ENCODE data around the gene LIMCH1. TPM values are rescaled to one million over a fixed set of nuclear protein-coding genes. Genes with fewer than 3 reads are reported as not detected.

The LIMCH1 gene
- total and polyA plus RNA-seq, 2 of the 8 experiments (the other 6 are each of a cell fraction or from before 2014, with no cell fraction given) = 2.7 to 3.0 TPM

DNA sequence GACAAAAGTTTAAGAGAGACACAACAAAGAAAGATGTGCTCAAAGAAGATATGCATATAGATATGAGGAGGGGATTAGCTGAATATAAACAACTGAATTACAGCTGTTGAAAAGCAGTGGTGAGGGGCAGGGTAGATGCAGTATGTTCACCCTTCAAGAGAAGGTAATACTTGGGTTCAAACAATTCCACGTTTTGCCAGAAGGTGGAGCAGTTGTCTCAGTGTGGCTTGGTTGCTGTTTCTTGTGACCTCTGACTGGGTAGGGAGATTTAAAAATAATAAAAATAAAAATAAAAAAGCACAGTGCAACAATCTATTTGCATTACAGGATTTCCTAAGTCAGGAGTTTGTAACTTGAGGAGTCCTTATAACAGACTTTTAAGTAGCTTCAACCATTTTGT is 187.3 kb downstream of the LIMCH1 start (continued):
- TF ChIP-seq, protein P1, sequence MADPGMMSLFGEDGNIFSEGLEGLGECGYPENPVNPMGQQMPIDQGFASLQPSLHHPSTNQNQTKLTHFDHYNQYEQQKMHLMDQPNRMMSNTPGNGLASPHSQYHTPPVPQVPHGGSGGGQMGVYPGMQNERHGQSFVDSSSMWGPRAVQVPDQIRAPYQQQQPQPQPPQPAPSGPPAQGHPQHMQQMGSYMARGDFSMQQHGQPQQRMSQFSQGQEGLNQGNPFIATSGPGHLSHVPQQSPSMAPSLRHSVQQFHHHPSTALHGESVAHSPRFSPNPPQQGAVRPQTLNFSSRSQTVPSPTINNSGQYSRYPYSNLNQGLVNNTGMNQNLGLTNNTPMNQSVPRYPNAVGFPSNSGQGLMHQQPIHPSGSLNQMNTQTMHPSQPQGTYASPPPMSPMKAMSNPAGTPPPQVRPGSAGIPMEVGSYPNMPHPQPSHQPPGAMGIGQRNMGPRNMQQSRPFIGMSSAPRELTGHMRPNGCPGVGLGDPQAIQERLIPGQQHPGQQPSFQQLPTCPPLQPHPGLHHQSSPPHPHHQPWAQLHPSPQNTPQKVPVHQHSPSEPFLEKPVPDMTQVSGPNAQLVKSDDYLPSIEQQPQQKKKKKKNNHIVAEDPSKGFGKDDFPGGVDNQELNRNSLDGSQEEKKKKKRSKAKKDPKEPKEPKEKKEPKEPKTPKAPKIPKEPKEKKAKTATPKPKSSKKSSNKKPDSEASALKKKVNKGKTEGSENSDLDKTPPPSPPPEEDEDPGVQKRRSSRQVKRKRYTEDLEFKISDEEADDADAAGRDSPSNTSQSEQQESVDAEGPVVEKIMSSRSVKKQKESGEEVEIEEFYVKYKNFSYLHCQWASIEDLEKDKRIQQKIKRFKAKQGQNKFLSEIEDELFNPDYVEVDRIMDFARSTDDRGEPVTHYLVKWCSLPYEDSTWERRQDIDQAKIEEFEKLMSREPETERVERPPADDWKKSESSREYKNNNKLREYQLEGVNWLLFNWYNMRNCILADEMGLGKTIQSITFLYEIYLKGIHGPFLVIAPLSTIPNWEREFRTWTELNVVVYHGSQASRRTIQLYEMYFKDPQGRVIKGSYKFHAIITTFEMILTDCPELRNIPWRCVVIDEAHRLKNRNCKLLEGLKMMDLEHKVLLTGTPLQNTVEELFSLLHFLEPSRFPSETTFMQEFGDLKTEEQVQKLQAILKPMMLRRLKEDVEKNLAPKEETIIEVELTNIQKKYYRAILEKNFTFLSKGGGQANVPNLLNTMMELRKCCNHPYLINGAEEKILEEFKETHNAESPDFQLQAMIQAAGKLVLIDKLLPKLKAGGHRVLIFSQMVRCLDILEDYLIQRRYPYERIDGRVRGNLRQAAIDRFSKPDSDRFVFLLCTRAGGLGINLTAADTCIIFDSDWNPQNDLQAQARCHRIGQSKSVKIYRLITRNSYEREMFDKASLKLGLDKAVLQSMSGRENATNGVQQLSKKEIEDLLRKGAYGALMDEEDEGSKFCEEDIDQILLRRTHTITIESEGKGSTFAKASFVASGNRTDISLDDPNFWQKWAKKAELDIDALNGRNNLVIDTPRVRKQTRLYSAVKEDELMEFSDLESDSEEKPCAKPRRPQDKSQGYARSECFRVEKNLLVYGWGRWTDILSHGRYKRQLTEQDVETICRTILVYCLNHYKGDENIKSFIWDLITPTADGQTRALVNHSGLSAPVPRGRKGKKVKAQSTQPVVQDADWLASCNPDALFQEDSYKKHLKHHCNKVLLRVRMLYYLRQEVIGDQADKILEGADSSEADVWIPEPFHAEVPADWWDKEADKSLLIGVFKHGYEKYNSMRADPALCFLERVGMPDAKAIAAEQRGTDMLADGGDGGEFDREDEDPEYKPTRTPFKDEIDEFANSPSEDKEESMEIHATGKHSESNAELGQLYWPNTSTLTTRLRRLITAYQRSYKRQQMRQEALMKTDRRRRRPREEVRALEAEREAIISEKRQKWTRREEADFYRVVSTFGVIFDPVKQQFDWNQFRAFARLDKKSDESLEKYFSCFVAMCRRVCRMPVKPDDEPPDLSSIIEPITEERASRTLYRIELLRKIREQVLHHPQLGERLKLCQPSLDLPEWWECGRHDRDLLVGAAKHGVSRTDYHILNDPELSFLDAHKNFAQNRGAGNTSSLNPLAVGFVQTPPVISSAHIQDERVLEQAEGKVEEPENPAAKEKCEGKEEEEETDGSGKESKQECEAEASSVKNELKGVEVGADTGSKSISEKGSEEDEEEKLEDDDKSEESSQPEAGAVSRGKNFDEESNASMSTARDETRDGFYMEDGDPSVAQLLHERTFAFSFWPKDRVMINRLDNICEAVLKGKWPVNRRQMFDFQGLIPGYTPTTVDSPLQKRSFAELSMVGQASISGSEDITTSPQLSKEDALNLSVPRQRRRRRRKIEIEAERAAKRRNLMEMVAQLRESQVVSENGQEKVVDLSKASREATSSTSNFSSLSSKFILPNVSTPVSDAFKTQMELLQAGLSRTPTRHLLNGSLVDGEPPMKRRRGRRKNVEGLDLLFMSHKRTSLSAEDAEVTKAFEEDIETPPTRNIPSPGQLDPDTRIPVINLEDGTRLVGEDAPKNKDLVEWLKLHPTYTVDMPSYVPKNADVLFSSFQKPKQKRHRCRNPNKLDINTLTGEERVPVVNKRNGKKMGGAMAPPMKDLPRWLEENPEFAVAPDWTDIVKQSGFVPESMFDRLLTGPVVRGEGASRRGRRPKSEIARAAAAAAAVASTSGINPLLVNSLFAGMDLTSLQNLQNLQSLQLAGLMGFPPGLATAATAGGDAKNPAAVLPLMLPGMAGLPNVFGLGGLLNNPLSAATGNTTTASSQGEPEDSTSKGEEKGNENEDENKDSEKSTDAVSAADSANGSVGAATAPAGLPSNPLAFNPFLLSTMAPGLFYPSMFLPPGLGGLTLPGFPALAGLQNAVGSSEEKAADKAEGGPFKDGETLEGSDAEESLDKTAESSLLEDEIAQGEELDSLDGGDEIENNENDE (IDR thresholded peaks at IDR 0.05; ENCODE audit: insufficient replicate concordance, low read length) = no peak
- TF ChIP-seq KDM4A (IDR thresholded peaks at IDR 0.05; ENCODE audit: low read depth, low read length, severe bottlenecking) (no peak), PHF8 (conservative IDR thresholded peaks at IDR 0.05; ENCODE audit: low read depth, low read length) (no peak), EP300 (IDR thresholded peaks at IDR 0.05; ENCODE audit: borderline replicate concordance in 1 of 2, low read depth in 2 of 2, low read length in 2 of 2) (no peak), BACH1 (IDR thresholded peaks at IDR 0.05; ENCODE audit: low read length) (no peak), NRF1 (IDR thresholded peaks at IDR 0.05; ENCODE audit: low read depth, low read length) (no peak), RBBP5 (IDR thresholded peaks at IDR 0.05; ENCODE audit: borderline replicate concordance, low read depth, low read length) (no peak)
